GM19351 (cell line): ENCODE data around the gene FXYD7.
"Not testable (repeated sequence)": the region's sequence is repeated elsewhere in the genome, so short reads cannot be mapped to it uniquely, and the experiment has no call there.

Experiments
- ATAC-seq: cut with Tn5 transposase; IDR thresholded peaks from one replicate; pipeline ENCODE4 v1.9.1; 2021; ENCODE audit warnings: mild to moderate bottlenecking, moderate library complexity; ENCODE audit not compliant: unreplicated experiment

FXYD7 gene

DNA sequence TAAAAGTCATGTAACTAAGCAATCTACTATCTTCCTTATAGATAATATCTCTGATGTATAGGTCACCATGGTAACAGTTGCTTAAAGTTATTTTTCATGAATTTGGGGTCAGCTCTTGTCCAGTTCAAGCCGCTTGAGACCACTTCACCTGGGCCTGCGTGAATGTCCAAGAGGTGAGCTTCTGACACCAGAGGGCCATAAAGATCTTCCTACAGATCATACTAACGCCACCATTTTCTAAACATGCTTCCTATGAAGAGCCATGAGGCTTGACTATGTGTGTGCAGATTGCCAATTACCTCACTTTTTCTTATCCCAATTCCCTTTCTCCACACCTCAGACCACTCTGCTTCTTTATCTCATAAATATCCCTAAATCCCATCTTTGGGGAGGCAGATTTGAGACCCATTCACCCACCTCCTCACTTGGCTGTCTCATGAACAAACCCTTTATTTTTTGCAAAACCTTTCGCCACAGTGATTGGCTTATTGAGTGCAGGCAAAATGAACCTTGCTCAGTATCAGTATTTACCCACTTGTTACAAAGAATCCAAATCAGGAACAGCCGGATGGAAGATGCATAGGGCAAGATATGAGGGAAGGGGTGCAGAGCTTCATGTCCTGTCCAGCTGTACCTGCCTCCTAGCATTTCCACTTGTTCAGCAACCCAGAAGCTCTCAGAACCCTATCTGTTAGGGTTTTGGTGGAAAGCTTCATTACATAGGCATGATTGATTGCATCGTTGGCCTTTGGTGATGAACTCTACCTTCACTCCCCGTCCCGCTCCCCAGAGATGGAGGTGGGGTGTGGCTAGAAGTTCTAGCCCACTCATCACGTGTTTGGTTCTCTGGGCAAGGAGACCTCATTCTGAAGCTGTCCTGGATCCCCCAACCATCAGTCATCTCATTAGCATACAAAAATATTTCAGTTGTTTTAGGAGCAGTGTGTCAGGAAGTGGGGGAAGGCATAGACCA, 51.2 kb downstream of the FXYD7 start:
- no peak for ATAC-seq

DNA sequence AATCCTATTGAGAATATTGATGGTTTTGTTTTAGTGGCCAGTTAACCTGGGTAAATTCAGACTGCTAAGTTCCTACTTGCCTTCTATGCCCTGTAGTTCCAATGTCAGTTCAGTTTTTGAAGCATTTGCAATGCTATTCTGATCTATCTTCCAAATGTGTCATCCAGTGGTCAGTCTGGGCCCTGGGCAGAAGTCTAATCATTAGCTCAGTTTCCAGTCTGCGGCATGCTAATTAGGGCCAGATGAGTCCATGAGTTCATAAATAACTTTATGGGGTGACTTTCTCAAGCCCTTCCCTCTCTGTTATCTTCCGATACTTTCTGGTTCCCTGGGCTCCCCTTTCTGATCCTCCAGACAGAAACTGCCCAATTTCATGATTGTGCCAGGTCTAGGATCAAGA, 52.8 kb downstream of the FXYD7 start:
- ATAC-seq, result no peak

DNA sequence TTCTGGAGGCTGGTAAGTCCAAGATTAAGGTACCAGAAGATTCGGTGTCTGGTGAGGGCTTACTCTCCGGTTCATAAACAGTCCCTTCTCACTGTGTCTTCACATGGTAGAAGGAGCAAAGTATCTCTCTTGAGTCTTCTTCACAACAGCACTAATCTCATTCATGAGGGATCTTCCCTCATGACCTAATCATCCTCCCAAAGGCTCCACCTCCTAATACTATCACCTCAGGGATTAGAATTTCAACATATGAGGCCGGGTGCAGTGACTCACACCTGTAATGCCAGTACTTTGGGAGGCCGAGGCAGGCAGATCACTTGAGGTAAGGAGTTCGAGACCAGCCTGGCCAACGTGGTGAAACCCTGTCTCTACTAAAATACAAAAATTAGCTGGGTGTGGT, 53.8 kb downstream of the FXYD7 start:
- ATAC-seq, result not testable (repeated sequence)

DNA sequence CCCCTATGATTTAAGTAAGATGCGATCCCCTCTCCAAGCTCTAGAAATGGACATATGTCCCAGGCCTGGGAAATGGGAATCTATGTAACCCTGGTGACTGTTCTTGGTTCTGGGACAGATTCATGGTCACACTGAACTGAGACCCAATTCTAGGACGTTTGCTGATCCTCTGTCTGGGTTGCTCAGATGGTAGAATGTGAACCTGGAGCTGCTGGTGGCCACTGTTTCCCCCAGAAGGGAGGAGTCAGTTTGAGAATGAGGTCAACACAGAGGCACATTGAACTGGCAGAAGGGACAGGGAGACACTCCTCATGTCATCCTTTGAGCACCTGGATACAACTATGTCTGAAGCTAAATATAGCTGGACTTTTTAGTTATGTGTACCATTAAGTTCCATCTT, 56.4 kb downstream of the FXYD7 start:
- no peak for ATAC-seq

DNA sequence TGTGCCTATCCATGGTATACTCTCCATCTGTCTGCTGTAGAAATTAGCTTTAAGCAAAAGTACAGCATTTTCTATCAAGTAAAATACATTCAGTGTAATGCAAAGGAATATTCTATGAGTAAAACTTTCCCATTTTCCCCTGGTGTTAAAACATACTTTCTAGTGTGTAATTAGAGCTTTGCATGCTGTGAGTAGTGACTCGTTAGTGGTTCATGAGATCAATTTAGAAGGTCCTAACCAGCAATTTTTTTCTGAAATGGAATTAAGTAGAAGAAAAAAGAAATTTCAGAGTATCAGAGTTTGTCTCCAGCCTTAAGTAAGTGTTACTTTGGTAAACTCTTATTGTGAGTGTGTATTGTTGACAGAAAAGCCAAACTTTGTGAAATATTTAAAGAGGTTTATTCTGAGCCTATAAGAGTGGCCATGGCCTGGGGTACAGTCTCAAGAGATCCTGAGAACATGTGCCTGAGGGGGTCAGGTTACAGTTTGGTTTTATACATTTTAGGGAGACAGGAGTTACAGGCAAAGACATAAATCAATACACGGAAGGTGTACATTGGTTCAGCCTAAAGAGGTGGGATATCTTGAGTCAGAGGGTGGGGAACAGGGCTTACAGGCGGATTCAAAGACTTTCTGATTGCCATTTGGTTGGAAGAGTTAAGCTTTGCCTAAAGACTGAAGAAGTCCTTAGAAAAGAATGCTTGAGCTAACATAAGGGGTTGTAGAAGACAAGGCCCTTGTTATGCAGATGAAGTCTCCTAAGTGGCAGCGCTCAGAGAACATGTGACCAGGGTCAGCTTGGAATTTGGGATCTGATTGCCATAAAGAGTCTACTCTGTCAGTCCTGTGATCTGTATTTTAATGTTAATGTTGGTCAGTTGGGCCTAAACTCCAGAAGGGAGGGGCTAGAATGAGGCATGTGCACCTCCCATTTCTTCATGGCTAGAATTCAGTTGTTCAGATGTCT, 60.0 kb downstream of the FXYD7 start:
- ATAC-seq, result no peak
